ENCODE results near the gene LRRC7. TPM values are rescaled to one million over a fixed set of nuclear protein-coding genes. Genes with fewer than 3 reads are reported as not detected.

The LRRC7 gene
- total RNA-seq, 1 donor from 2014 or later, result 0.94 TPM

DNA sequence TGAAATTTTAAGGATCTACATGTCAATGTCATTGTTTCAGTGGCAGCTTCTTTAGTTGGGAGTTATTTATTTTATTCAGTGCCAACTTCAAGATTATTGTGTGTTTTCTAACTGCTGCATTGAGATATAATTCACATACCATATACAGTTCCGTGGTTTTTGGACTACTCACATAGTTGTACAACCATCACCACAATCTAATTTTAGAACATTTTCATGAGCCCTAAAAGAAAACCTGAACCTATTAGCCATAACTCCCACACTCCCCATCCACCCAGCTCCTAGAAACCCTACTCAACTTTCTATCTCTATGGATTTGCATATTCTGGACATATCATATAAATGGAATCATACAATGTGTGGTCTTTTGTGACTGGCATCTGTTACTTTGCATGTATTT lies 417.7 kb downstream of the LRRC7 start:
- TF ChIP-seq, protein P1, sequence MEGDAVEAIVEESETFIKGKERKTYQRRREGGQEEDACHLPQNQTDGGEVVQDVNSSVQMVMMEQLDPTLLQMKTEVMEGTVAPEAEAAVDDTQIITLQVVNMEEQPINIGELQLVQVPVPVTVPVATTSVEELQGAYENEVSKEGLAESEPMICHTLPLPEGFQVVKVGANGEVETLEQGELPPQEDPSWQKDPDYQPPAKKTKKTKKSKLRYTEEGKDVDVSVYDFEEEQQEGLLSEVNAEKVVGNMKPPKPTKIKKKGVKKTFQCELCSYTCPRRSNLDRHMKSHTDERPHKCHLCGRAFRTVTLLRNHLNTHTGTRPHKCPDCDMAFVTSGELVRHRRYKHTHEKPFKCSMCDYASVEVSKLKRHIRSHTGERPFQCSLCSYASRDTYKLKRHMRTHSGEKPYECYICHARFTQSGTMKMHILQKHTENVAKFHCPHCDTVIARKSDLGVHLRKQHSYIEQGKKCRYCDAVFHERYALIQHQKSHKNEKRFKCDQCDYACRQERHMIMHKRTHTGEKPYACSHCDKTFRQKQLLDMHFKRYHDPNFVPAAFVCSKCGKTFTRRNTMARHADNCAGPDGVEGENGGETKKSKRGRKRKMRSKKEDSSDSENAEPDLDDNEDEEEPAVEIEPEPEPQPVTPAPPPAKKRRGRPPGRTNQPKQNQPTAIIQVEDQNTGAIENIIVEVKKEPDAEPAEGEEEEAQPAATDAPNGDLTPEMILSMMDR (IDR thresholded peaks at IDR 0.05), result no peak
- peaks cover 14% of the 10 kb centered on the region for H3K4me1 Mint-ChIP-seq (ENCODE audit: unreplicated experiment)
- no peak overlapping the region for H3K4me3 Mint-ChIP-seq (ENCODE audit: unreplicated experiment)
- no peaks in the 10 kb centered on the region for H3K36me3 Mint-ChIP-seq (ENCODE audit: unreplicated experiment)
- no peak for DNase-seq (ENCODE audit: extremely low spot score, unreplicated experiment)
- H3K27me3 Mint-ChIP-seq (ENCODE audit: unreplicated experiment), result no peaks in the 10 kb centered on the region
- no peaks in the 10 kb centered on the region for H3K9me3 Mint-ChIP-seq (ENCODE audit: unreplicated experiment)
- H3K27ac Mint-ChIP-seq (ENCODE audit: unreplicated experiment), result no peak overlapping the region

DNA sequence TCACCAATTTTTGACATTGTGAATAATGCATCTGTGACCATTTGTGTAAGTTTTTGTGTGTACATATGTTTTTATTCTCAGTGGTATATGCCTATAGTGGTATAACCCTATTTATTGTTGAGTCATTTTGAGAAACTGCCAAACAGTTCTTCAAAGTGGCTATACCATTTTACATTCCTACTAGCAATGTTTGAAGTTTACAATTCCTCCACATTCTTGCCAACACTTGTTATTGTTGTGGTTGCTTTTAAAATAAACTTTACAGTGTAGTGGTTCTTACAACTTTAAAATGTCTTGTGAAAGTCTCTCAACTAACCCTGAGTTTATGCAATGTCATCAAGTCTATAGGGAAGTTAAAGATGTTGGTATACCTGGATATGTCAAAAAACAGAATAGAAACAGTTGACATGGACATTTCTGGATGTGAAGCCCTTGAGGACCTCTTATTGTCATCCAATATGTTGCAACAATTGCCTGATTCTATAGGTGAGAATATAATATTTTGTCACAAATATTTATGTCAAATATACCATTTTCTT lies 418.2 kb downstream of the LRRC7 start:
- Mint-ChIP-seq H3K9me3 (ENCODE audit: unreplicated experiment) (no peaks in the 10 kb centered on the region), H3K4me1 (ENCODE audit: unreplicated experiment) (peaks cover 14% of the 10 kb centered on the region), H3K4me3 (ENCODE audit: unreplicated experiment) (no peak overlapping the region), H3K27ac (ENCODE audit: unreplicated experiment) (no peak overlapping the region), H3K36me3 (ENCODE audit: unreplicated experiment) (no peaks in the 10 kb centered on the region), H3K27me3 (ENCODE audit: unreplicated experiment) (no peaks in the 10 kb centered on the region)
- no peak for DNase-seq (ENCODE audit: extremely low spot score, unreplicated experiment)
- TF ChIP-seq, protein P1 (IDR thresholded peaks at IDR 0.05), result no peak

DNA sequence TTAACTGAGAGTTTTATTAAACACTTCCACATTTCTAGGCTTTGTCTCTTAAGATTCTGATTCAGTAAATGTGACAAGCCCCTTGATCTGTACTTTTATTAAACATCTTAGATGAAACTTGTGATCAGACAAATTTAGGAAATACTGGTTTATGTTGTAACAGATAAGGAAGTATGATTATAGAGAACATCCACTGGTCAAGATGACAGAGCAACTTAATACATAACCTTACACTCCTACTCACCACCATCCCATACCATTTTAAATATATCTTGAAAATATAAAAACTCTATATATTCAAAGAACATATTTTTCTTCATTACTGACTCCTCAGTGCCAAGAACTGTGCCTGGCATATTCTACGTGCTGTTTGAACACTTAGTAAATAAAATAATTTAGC lies 420.2 kb downstream of the LRRC7 start:
- peaks cover 10% of the 10 kb centered on the region for H3K4me1 Mint-ChIP-seq (ENCODE audit: unreplicated experiment)
- H3K4me3 Mint-ChIP-seq (ENCODE audit: unreplicated experiment), result no peak overlapping the region
- H3K36me3 Mint-ChIP-seq (ENCODE audit: unreplicated experiment), result no peaks in the 10 kb centered on the region
- H3K27me3 Mint-ChIP-seq (ENCODE audit: unreplicated experiment), result no peaks in the 10 kb centered on the region
- no peak overlapping the region for H3K27ac Mint-ChIP-seq (ENCODE audit: unreplicated experiment)
- no peak for DNase-seq (ENCODE audit: extremely low spot score, unreplicated experiment)
- no peaks in the 10 kb centered on the region for H3K9me3 Mint-ChIP-seq (ENCODE audit: unreplicated experiment)
- TF ChIP-seq, protein P1 (IDR thresholded peaks at IDR 0.05), result no peak

DNA sequence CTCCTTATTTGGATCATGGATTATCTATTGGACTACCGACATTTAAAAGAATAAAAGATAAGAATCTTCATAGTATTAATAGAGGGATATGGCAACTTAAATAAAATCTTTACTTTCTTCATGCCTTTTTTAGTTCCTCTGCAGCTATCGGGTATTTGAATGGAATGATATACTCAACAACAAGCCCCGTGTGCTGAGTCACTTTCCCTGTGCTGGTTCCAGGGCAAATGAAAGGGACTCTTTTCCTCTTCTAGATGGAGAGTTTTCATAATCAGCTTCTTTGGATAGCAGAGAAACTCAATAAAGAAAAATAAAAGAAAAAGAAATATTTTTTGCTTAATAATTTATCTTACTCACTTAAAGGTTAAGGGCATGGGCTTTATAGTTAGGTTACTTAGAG lies 423.9 kb downstream of the LRRC7 start:
- Mint-ChIP-seq H3K4me3 (ENCODE audit: unreplicated experiment) (no peak overlapping the region), H3K9me3 (ENCODE audit: unreplicated experiment) (no peaks in the 10 kb centered on the region), H3K36me3 (ENCODE audit: unreplicated experiment) (no peaks in the 10 kb centered on the region), H3K27ac (ENCODE audit: unreplicated experiment) (no peak overlapping the region), H3K27me3 (ENCODE audit: unreplicated experiment) (no peaks in the 10 kb centered on the region), H3K4me1 (ENCODE audit: unreplicated experiment) (no peaks in the 10 kb centered on the region)
- TF ChIP-seq, protein P1 (IDR thresholded peaks at IDR 0.05), result no peak
- no peak for DNase-seq (ENCODE audit: extremely low spot score, unreplicated experiment)

DNA sequence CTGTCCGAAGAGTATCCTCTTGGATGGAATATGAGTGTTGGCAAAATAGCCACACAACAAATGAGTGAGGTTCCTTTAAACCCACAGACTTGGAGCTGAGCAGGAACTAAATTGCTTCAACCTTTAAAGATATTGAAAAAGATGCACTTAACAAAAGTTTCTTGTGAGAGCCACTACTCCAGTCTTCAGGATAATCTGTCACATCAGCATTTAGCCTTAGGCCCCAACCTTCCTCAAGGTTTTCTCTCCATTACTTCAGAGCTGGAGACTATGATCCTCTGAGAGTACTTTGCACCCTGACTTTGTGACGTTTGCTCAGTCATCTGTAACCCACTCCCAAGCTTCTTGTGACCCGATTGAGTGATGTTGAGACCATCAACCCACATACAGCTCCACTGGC lies 424.9 kb downstream of the LRRC7 start:
- no peaks in the 10 kb centered on the region for H3K9me3 Mint-ChIP-seq (ENCODE audit: unreplicated experiment)
- no peak overlapping the region for H3K4me3 Mint-ChIP-seq (ENCODE audit: unreplicated experiment)
- TF ChIP-seq, protein P1 (IDR thresholded peaks at IDR 0.05), result no peak
- no peak for DNase-seq (ENCODE audit: extremely low spot score, unreplicated experiment)
- no peaks in the 10 kb centered on the region for H3K27me3 Mint-ChIP-seq (ENCODE audit: unreplicated experiment)
- H3K36me3 Mint-ChIP-seq (ENCODE audit: unreplicated experiment), result no peaks in the 10 kb centered on the region
- H3K4me1 Mint-ChIP-seq (ENCODE audit: unreplicated experiment), result no peaks in the 10 kb centered on the region
- H3K27ac Mint-ChIP-seq (ENCODE audit: unreplicated experiment), result no peak overlapping the region
